ENCODE results near the gene ACBD4. TPM values are rescaled to one million over a fixed set of nuclear protein-coding genes. Genes with fewer than 3 reads are reported as not detected.

ACBD4 gene
- total and polyA plus RNA-seq, 2 of the 13 experiments (the other 11 are each of a cell fraction or from before 2014, with no cell fraction given) = 16.1 to 26.9 TPM

DNA sequence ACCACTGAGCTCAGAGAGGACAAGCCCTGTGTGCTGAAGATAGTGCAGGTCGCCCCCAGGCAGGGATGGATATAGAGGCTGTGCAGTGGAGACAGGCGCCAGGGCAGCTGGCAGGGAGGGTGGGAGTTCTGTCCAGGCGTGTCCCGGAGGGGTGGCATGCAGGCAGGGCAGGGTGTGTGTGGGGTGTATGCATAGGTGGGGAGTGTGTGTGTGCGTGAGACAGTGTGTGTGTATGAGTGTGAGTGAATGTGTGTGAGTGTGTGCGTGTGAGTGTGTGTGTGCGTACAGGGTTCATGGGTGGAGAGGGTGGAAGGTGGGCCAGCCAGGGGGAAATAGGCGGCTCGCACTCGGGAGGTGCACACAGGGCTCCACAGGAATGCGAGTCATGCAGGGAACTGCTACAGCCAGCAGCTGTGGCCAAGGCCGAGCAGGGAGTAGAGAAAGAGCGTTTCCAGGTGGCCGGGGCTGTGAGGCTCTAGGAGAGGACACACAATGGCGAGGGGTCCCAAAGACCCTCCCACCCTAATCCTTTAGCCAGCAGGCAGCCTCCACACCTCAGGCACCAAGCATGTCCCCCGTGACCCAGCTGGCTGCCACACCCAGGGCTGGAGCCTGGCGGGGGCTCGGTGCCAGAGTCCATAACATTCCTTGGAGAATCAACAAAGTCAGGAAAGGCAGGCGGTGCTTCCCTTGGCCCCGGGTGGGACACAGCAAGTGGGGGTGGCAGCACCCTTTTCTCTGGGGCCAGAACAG is 7.8 kb upstream of the ACBD4 start (continued):
- TF ChIP-seq, protein P1, sequence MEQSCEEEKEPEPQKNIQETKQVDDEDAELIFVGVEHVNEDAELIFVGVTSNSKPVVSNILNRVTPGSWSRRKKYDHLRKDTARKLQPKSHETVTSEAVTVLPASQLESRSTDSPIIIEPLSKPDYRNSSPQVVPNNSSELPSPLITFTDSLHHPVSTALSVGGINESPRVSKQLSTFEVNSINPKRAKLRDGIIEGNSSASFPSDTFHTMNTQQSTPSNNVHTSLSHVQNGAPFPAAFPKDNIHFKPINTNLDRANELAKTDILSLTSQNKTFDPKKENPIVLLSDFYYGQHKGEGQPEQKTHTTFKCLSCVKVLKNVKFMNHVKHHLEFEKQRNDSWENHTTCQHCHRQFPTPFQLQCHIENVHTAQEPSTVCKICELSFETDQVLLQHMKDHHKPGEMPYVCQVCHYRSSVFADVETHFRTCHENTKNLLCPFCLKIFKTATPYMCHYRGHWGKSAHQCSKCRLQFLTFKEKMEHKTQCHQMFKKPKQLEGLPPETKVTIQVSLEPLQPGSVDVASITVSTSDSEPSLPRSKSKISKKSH (CRISPR knock-in tag; IDR thresholded peaks at IDR 0.05; ENCODE audit: borderline replicate concordance) = no peak
- no peak for TF ChIP-seq CBFB (CRISPR knock-in tag; IDR thresholded peaks at IDR 0.05)
- TF ChIP-seq SAP130 (CRISPR knock-in tag; IDR thresholded peaks at IDR 0.05; ENCODE audit: low read depth) = peak; percentile 83
- no peak for TF ChIP-seq ZNF331 (CRISPR knock-in tag; IDR thresholded peaks at IDR 0.05)
- TF ChIP-seq FOXM1 (CRISPR knock-in tag; IDR thresholded peaks at IDR 0.05) = no peak
- 0 out of 2 replicates have a peak, but pooled peaks have one; percentile 15 for TF ChIP-seq RELA (CRISPR knock-in tag; IDR thresholded peaks at IDR 0.05)
- TF ChIP-seq, protein P2, sequence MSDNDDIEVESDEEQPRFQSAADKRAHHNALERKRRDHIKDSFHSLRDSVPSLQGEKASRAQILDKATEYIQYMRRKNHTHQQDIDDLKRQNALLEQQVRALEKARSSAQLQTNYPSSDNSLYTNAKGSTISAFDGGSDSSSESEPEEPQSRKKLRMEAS (IDR thresholded peaks at IDR 0.05) = 0 out of 2 replicates have a peak, but pooled peaks have one; percentile 33
- peak; percentile 66 for TF ChIP-seq ERF (CRISPR knock-in tag; IDR thresholded peaks at IDR 0.05)
- TF ChIP-seq SIX4 (CRISPR knock-in tag; IDR thresholded peaks at IDR 0.05) = no peak
- TF ChIP-seq, protein P3, sequence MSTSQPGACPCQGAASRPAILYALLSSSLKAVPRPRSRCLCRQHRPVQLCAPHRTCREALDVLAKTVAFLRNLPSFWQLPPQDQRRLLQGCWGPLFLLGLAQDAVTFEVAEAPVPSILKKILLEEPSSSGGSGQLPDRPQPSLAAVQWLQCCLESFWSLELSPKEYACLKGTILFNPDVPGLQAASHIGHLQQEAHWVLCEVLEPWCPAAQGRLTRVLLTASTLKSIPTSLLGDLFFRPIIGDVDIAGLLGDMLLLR (CRISPR knock-in tag; IDR thresholded peaks at IDR 0.05) = peak; percentile 50; the same call in 1 of the 2 replicates
- TF ChIP-seq MXD4 (CRISPR knock-in tag; IDR thresholded peaks at IDR 0.05) = peak; percentile 73
- no peak for TF ChIP-seq NAIF1 (CRISPR knock-in tag; IDR thresholded peaks at IDR 0.05; ENCODE audit: borderline replicate concordance)
- TF ChIP-seq, protein P4, sequence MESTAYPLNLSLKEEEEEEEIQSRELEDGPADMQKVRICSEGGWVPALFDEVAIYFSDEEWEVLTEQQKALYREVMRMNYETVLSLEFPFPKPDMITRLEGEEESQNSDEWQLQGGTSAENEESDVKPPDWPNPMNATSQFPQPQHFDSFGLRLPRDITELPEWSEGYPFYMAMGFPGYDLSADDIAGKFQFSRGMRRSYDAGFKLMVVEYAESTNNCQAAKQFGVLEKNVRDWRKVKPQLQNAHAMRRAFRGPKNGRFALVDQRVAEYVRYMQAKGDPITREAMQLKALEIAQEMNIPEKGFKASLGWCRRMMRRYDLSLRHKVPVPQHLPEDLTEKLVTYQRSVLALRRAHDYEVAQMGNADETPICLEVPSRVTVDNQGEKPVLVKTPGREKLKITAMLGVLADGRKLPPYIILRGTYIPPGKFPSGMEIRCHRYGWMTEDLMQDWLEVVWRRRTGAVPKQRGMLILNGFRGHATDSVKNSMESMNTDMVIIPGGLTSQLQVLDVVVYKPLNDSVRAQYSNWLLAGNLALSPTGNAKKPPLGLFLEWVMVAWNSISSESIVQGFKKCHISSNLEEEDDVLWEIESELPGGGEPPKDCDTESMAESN (CRISPR knock-in tag; conservative IDR thresholded peaks at IDR 0.05) = no peak
- TF ChIP-seq NONO (IDR thresholded peaks at IDR 0.05) = no peak
- TF ChIP-seq NONO (CRISPR knock-in tag; conservative IDR thresholded peaks at IDR 0.05) = no peak; the same call in 1 of the 2 replicates
- TF ChIP-seq ARNT (IDR thresholded peaks at IDR 0.05) = no peak
- TF ChIP-seq REXO4 (CRISPR knock-in tag; IDR thresholded peaks at IDR 0.05; ENCODE audit: borderline replicate concordance) = no peak
- no peak; the same call in 1 of the 2 replicates for TF ChIP-seq ZMYM4 (CRISPR knock-in tag; IDR thresholded peaks at IDR 0.05)
- TF ChIP-seq, protein P5, sequence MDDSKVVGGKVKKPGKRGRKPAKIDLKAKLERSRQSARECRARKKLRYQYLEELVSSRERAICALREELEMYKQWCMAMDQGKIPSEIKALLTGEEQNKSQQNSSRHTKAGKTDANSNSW (CRISPR knock-in tag; IDR thresholded peaks at IDR 0.05; ENCODE audit: borderline replicate concordance) = no peak
- TF ChIP-seq ZNF768 (CRISPR knock-in tag; IDR thresholded peaks at IDR 0.05) = no peak
- peak; percentile 77; the same call in 1 of the 2 replicates for TF ChIP-seq RXRB (CRISPR knock-in tag; IDR thresholded peaks at IDR 0.05; ENCODE audit: borderline replicate concordance)
- TF ChIP-seq ZNF660 (CRISPR knock-in tag; IDR thresholded peaks at IDR 0.05; ENCODE audit: borderline replicate concordance, low read depth) = no peak
- no peak for TF ChIP-seq BORCS8-MEF2B (CRISPR knock-in tag; IDR thresholded peaks at IDR 0.05)
- TF ChIP-seq, protein P6, sequence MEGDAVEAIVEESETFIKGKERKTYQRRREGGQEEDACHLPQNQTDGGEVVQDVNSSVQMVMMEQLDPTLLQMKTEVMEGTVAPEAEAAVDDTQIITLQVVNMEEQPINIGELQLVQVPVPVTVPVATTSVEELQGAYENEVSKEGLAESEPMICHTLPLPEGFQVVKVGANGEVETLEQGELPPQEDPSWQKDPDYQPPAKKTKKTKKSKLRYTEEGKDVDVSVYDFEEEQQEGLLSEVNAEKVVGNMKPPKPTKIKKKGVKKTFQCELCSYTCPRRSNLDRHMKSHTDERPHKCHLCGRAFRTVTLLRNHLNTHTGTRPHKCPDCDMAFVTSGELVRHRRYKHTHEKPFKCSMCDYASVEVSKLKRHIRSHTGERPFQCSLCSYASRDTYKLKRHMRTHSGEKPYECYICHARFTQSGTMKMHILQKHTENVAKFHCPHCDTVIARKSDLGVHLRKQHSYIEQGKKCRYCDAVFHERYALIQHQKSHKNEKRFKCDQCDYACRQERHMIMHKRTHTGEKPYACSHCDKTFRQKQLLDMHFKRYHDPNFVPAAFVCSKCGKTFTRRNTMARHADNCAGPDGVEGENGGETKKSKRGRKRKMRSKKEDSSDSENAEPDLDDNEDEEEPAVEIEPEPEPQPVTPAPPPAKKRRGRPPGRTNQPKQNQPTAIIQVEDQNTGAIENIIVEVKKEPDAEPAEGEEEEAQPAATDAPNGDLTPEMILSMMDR (CRISPR knock-in tag; IDR thresholded peaks at IDR 0.05) = peak; percentile 20; the same call in 1 of the 2 replicates
